ENCODE measurements around the gene FANCM.
"Not testable (repeated sequence)": the region's sequence is repeated elsewhere in the genome, so short reads cannot be mapped to it uniquely, and the experiment has no call there.

FANCM gene

DNA sequence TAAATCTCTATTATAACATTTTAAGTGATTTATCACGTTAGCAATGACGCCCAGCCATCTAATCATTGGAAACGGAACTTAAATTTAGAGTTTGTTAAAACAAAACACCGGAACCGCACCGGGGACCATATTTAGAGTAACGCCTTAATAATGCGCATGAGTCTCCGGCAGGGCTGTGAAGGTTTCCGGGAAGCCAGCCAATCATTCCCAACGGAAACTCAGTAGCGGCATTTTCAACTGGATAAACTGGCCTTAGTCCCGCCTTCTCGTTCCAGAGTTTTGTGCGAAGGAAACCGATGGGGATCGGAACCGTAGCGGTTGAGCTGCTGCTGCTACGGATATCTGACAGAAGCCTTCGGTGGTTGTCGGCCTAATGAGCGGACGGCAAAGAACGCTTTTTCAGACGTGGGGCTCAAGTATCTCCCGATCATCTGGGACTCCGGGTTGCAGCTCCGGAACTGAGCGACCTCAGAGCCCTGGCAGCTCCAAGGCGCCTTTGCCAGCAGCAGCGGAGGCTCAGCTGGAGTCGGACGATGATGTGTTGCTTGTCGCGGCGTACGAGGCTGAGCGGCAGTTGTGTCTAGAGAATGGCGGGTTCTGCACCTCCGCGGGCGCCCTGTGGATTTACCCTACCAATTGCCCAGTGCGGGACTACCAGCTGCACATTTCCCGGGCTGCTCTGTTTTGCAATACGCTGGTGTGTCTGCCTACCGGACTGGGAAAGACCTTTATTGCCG, at the start of gene FANCM:
FANCM (plus strand) TSS at position 272 of the 737 bp plus-strand sequence; CDS start at position 374, 102 bp downstream.
- DNase-seq: peak; percentile 90

- DNase-seq: no peak
Observed at GRCh38 chr14:45089813-45090212, 45.9 kb upstream of the FANCM start.

DNA sequence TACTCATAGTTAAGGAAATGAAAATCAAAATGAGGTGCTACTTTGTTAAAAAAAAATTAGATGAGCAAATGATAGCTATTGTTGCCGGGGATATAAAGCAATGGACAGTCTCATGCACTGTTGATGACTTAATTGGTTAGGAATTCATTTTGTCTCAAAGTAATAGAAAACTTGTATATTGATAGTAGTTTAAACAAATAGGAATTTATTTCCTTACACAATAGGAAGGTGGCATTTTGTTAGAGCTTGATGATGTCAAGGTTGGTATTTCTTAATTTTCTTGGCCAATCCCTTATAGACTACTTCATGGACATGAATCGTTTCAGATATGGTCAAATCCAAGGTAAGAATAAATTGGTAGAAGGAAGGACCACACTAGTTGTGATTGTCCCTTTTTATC, 44.0 kb upstream of the FANCM start:
- no peak for DNase-seq

DNA sequence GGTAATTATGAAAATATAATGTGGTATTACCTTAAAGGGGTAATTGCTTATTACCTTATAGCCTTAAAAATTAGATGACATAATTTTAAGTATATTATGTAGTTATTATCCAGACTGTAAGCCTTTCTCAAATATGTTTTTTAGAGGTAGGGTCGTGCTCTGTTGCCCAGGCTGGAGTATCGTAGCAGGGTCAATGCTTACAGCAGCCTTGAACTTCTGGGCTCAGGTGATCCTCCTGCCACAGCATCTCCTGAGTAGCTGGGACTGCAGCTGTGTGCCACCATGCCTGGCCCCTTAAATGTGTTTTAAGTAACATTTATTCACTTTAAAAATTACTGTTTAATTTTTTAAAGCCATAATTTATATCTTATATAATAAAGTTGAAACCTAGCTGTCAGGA, 41.5 kb upstream of the FANCM start:
- no peak for DNase-seq

DNA sequence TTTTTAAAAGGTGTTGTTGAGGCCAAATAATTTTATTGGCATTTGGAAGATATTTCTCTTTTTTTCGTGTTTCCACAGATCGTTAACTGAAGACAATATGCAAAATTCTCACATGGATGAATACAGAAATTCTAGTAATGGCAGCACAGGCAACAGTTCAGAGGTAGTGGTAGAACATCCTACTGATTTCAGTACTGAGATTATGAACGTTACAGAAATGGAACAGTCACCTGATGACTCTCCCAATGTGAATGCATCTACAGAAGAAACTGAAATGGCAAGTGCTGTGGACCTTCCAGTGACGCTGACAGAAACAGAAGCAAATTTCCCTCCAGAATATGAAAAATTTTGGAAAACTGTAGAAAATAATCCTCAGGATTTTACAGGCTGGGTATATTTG, 40.6 kb upstream of the FANCM start:
- no peak for DNase-seq

DNA sequence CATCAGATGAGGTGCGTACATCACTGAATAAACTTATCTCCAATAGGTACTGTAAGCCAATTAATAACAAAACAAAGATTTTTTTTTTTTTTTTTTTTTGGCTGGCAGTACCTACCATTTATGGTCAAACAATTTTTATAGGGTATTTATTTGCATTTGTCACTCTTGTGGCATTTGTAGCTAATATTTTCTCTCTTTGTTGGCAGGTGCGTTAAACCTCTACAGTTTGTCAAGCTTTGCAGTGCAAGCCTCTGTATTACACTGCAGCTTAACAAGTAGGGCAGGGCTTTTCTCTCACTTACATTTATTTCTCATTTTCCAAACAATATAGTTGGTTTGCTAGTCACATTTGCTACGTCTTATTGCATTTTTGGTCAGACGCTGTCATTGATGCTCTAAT, 39.5 kb upstream of the FANCM start:
- no peak for DNase-seq

DNA sequence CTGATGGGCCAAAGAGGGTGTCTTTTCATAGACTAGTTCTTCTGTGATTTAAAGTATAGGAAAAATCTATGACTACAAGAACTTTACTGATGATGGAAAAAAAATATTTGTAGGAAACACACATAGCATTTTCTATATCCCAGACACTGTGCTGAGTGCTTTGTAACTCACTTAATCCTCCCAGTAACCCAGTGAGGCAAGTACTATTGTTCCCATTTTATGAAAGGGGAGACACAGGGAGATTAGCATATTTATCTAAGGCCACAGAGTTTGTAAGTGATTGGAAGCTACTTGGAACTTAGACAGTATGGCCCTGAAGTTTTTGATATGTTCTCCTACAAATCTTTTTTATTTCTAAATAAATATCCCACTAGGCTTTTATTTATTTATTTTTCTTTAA, 31.9 kb upstream of the FANCM start:
- DNase-seq: no peak

DNA sequence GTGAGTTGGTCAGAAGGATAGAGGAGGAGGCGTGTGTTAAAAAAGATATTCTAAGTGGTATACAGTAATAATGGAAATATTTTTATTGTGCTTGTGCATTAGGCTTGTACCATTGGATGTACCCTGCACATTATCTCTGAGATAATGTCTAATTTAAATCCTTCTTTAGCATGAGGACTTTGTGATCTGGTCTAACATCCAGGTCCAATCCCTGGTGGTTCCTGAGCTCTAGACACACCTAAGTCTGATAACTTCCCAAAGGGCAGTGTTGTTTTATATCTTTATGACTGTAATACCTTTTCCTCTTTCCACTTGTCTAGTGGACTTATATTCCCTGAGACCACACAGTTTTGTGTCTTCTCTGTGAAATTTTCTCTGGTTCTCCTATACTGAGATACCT, 31.2 kb upstream of the FANCM start:
- DNase-seq: no peak

DNA sequence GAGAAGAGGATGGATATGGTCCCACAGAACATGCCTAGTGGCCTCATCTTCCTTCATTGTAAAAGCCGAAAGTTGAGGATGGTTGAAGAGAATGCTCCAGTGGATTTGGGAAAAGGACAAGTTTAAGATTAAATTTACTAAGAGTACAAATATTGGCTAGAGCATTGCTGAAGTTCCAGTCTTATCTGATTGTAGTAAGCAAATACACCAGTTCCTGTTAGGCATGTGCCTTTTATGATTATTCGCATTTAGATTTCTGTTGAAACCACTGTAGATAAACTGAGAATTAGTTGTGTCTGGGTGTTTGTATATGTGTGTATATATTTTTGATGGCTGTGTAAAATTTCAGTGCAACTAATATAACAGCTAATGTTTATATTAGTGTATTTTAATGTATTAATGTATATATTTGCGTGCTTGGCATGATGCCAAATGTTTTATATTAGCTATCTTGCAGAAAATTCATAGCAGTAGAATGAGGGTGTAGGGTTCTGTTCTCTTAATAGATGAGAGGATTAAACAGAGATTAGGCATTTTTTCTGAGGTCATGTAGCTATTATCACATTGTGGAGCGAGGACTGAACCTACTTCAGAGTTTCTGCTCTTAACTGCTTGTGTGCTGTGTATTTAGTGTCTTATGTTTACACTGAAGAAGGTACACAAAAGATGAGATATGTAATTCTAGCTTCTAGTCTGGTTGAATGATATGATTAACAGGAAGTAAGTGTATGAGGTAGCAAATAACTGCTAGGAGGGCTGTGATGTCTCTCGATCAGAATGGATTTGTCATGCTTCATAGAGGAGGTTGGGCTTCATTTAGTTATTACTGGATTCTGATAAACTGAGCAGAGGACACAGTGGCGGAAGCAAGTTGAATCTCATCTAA, 22.6 kb upstream of the FANCM start:
- no peak for DNase-seq

DNA sequence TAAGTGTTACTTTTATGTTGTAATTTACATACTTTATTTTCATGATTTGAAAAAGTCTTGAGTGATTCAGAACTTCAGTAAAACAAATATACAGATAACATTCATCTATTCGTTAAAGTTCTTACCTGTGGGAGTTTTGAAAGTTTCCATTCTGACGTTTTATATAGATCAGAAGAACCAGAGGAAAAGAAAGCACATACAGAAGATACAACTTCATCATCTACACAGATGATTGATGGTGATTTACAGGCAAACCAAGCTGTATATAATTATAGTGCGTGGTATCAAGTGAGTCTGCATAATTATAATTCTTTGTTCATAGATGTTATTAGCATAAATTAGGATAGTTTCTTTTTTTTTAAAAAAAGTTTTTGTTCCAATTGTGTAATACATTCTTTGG, 21.4 kb upstream of the FANCM start:
- DNase-seq: no peak

DNA sequence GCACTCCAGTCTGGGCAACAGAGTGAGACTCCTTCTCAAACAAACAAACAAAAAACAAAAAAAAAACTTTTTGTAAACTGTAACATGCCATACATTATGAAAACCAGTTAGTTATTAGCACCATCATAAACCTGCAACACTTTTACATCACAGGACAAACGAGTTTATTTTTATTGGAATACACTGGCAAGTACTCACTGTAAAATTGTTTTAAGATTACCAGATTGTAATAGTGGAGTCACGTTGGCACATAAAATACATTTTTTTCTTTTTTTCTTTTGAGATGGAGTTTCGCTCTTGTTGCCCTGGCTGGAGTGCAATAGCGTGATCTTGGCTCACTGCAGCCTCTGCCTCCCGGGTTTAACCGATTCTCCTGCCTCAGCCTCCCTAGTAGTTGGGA, 17.1 kb upstream of the FANCM start:
- no peak for DNase-seq

DNA sequence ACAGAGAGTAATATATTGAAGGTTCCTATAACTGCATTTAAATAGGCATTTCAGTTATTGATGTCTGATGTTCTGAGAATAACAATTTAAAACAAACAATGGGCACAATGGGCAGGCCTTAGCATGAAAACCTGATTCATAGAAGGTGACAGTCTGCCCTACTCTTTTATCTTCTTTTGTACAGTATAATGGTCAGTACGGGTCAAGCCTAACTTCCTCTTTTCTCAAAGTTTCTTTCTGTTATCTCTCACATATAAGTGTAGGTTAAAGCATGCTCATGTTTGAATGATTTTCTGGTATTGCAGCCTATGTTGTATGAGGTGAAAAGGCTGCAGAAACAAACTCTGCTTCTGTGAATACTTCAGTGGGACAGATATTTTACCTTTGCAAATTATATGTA, 15.6 kb upstream of the FANCM start:
- DNase-seq: no peak

- no peak for DNase-seq
Observed at GRCh38 chr14:45123271-45123670, 12.5 kb upstream of the FANCM start.

DNA sequence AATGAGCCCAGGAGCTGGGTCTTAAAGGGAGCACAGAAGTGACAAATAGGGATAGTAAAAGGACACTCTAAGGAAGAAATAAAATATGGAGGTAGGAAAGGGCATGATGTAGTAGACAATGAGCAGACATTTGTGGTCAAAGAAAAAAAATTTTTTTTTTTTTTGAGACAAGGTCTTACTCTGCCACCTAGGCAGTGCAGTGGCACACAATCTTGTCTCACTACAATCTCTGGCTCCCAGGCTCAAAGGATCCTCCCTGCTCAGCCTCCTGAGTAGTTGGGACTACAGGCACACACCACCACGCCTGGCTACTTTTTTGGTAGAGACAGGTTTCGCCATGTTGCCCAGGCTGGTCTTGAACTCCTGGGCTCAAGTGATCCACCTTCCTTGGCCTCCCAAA, 10.0 kb upstream of the FANCM start:
- no peak for DNase-seq

DNA sequence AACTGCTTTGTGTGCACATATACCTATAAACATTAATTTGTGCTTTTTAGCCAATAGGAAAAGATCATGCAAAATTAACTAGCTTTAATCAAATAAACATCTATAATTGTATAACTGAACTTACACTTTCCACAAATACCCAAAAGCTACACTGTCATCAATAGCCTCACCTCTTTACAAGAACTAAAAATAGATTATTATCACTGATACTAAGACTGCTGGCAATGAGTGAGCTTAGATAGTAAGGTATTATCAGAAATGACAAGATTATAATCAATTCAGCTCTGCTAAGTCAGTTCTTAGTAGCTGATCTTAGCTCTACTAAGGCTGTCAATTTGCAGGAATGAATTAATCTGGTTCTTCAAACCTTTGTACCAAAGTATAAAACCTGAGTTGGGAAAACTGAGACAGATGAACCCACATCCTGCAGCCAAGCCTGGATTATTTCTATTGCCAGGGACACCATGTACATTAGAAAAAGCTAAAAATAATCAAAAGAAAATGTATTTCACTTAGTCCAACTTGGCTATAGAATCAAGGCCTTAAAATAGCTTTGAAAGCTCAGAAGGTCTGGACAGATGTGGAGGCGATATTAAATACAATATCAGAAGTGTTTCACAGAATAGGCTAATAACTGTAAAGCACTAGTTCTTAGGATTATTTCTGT, 6.6 kb upstream of the FANCM start:
- no peak for DNase-seq

DNA sequence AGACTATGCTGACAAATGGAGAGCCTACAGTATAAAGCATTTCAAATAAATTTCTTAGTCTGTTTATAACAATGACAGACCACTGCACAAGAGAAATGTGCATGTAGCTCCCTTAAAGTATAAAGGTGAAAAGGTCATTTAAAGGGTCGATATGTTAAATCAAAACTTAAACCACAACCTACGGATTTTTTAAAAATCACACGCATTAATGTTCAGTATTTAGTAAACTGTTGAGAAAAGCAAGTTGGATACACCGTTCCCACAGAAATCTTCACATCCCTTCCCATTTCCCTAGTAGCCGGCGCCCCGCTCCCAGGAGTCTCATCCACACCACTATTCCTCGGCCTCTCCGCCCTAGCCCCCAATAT, 2.1 kb upstream of the FANCM start:
- DNase-seq: no peak

- DNase-seq: peak; percentile 92
Observed at GRCh38 chr14:45134051-45134958, 1.4 kb upstream of the FANCM start, which contains the start of gene FKBP3. FKBP3 (minus strand) TSS chr14:45134481; CDS start chr14:45134456, 25 bp downstream.

GRCh38 chr14:45135156-45135555, 574 bp upstream of the FANCM start:
- DNase-seq: no peak

- no peak for DNase-seq
Observed at GRCh38 chr14:45136399-45136798, 669 bp downstream of the FANCM start.

DNA sequence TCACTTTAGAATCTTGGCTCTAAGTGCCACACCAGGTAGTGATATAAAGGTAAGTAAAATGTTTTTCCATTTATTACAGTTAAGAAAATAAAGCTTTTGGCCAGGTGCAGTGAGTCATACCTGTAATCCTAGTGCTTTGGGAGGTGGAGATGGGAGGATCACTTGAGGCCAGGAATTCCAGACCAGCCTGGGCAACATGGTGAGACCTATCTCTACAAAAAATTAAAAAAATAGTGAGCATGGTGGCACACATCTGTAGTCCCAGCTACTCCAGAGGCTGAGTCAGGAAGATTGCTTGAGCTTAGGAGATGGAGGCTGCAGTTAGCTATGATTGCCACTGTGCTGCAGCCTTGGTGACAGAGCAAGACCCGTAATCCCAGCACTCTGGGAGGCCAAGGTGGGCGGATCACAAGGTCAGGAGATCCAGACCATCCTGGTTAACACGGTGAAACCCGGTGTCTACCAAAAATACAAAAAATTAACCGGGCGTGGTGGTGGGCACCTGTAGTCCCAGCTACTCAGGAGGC, 5.0 kb downstream of the FANCM start:
- no peak for DNase-seq

- DNase-seq: not testable (repeated sequence)
Observed at GRCh38 chr14:45142083-45142482, 6.4 kb downstream of the FANCM start.

- no peak for DNase-seq
Observed at GRCh38 chr14:45144658-45145057, 8.9 kb downstream of the FANCM start.

All from GDM1 (cell line).